Naive thymus-derived CD4-positive, alpha-beta T cell (primary cell): Measurements from ENCODE around the gene ZNF132. TPM values are rescaled to one million over a fixed set of nuclear protein-coding genes. Genes with fewer than 3 reads are reported as not detected.

Experiments used
- ATAC-seq: fragments of 150-1000 bp; cut with Tn5 transposase; 2 replicates; pipeline ENCODE4 v1.10.0; 2021; ENCODE audit warnings: mild to moderate bottlenecking, moderate library complexity
- CTCF ChIA-PET: fragments of 350-600 bp; sonication (Branson Sonifier 250); formaldehyde crosslinking; loops from one replicate; lab custom pipeline; 2021; ENCODE audit warnings: antibody characterized with exemption; lab: Charles Lee
- POLR2A ChIA-PET: fragments of 350-600 bp; sonication (Branson Sonifier 250); formaldehyde crosslinking; loops from one replicate; lab custom pipeline; 2021; ENCODE audit warnings: antibody characterized with exemption, inconsistent platforms; lab: Charles Lee
- DNase-seq, 9 donors: peaks; one replicate each; pipeline versions ENCODE4 v3.0.0 to v3.0.0-alpha.2; 2020 to 2022; ENCODE audit warnings: mixed read lengths in 1 of 9
- H3K27ac ChIP-seq: one replicate; pipeline ENCODE4 v1.7.0; 2013; ENCODE audit warnings: mild to moderate bottlenecking, low read depth, low read length, moderate library complexity
- H3K27me3 ChIP-seq, 2 donors: one replicate each; pipeline ENCODE4 v1.7.0; 2013; ENCODE audit warnings: low read length in 2 of 2, mild to moderate bottlenecking in 2 of 2, moderate library complexity in 2 of 2; ENCODE audit not compliant: control insufficient read depth in 2 of 2, insufficient read depth in 2 of 2
- H3K36me3 ChIP-seq, 3 experiments: 1 replicate in 2 of 3; 2 replicates in 1 of 3; pipeline ENCODE4 v1.7.0; 2013; ENCODE audit warnings: low read length in 3 of 3, mild to moderate bottlenecking in 3 of 3, moderate library complexity in 1 of 3; ENCODE audit not compliant: insufficient read depth in 3 of 3, control insufficient read depth in 2 of 3
- H3K4me1 ChIP-seq, 2 donors: one replicate each; pipeline ENCODE4 v1.7.0; 2013; ENCODE audit warnings: low read length in 2 of 2, mild to moderate bottlenecking in 2 of 2, moderate library complexity in 1 of 2; ENCODE audit not compliant: control insufficient read depth in 2 of 2, insufficient read depth in 2 of 2
- H3K4me3 ChIP-seq: 2 replicates; pipeline ENCODE4 v1.7.0; 2013; ENCODE audit warnings: mild to moderate bottlenecking, low read length
- H3K9me3 ChIP-seq, 3 experiments: 1 replicate in 2 of 3; 2 replicates in 1 of 3; pipeline ENCODE4 v1.7.0; 2013; ENCODE audit warnings: low read length in 3 of 3; ENCODE audit not compliant: control insufficient read depth in 2 of 3
- H3K27ac Mint-ChIP-seq, 9 donors: one replicate each; pipeline ENCODE4 v1.8.0; 2020 to 2022; ENCODE audit warnings: mixed read lengths in 9 of 9, mild to moderate bottlenecking in 8 of 9, moderate library complexity in 5 of 9, inconsistent platforms in 2 of 9
- H3K27me3 Mint-ChIP-seq, 5 donors: one replicate each; pipeline ENCODE4 v1.8.0; 2021 to 2022; ENCODE audit warnings: mixed read lengths in 5 of 5, mild to moderate bottlenecking in 1 of 5
- H3K36me3 Mint-ChIP-seq, 5 donors: one replicate each; pipeline ENCODE4 v1.8.0; 2020 to 2022; ENCODE audit warnings: mixed read lengths in 5 of 5, mild to moderate bottlenecking in 3 of 5, inconsistent platforms in 1 of 5
- H3K4me1 Mint-ChIP-seq, 7 donors: one replicate each; pipeline ENCODE4 v1.8.0; 2020 to 2022; ENCODE audit warnings: mixed read lengths in 7 of 7, mild to moderate bottlenecking in 3 of 7, inconsistent platforms in 1 of 7
- H3K4me3 Mint-ChIP-seq, 10 donors: one replicate each; pipeline ENCODE4 v1.8.0; 2020 to 2022; ENCODE audit warnings: mild to moderate bottlenecking in 10 of 10, mixed read lengths in 10 of 10, moderate library complexity in 6 of 10, inconsistent platforms in 2 of 10
- H3K9me3 Mint-ChIP-seq, 11 donors: one replicate each; pipeline ENCODE4 v1.8.0; 2020 to 2022; ENCODE audit warnings: mixed read lengths in 11 of 11, mild to moderate bottlenecking in 4 of 11, inconsistent platforms in 1 of 11, moderate library complexity in 1 of 11
- intact Hi-C, 2 donors: fragments of 100-400 bp; cut with micrococcal nuclease; formaldehyde crosslinking; loops; one replicate each; pipeline ENCODE4 v1.15.1; 2023
- polyA plus RNA-seq, 2 donors: library from polyadenylated mRNA; unstranded; fragments of 300-500 nt; fragmentation: Illumina TruSeq; gene quantifications; one replicate each; pipeline ENCODE4 v1.2.3, GENCODE V29; 2021
- total RNA-seq, 6 experiments: library from RNA in 5 of 6; stranded (reverse) in 5 of 6; gene quantifications; 1 replicate in 5 of 6; 2 replicates in 1 of 6; pipeline ENCODE4 v1.2.3 and lab custom pipeline; 2021 to 2026

Gene ZNF132
- total and polyA plus RNA-seq, 7 experiments from 2014 or later, result 1.2 to 12.9 (median 3.6) TPM

DNA sequence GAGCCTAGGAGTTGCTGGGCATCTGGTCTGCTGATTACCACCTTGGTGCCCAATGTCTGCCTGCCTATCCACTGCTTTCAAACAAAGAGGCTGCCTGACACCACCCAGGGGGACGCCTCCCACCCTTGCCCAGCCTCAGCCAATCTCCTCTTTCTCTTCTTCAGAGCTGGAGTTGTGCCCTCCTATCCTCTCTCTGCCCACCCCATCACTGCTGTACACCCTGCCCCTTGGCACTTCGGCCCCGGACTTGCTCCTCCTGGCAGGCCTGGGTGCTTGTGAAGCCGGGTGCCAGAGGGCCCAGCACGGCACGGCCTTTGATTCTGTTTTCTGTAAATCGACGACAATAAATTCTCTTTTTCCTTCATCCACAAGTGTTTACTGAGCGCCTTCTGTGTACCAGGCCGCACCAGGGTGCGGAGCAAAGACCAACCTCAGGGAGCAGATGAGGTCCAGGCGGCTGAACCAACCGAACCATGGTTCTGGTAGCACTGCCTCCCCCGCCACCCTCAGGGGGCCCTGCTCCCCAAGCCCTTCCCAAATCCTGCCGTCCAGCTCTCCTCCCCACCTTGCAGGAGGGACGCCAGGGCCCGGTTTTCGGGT is 39.5 kb downstream of the ZNF132 start:
- CTCF ChIA-PET, result no interaction called here
- H3K36me3 Mint-ChIP-seq, result peaks cover 0 to 4% (median 4%) of the 10 kb centered on the region in 5 donors
- no peak for ATAC-seq
- no peak for DNase-seq
- peaks cover 5 to 22% (median 7%) of the 10 kb centered on the region in 5 donors for H3K27me3 Mint-ChIP-seq
- Histone ChIP-seq H3K27ac (peak overlapping the region; percentile 37), H3K9me3 (no peaks in the 10 kb centered on the region), H3K4me3 (peak overlapping the region; percentile 70), H3K36me3 (peaks cover 0 to 1% (median 0%) of the 10 kb centered on the region in 3 experiments), H3K27me3 (peaks cover 3% of the 10 kb centered on the region in 2 donors), H3K4me1 (peaks cover 6 to 13% of the 10 kb centered on the region in 2 donors)
- peaks cover 0 to 5% (median 0%) of the 10 kb centered on the region in 11 donors for H3K9me3 Mint-ChIP-seq
- peak overlapping the region in 3 of 9 donors; percentile 42 to 89 (median 89) for H3K27ac Mint-ChIP-seq
- POLR2A ChIA-PET, result interaction anchor here (1.3 to 2.7 kb wide), 3 partner anchors 9 to 16 kb away, joined by 3 to 16 read pairs (median 4); partner anchors contain the start of gene RPS5
- intact Hi-C loops, result loop anchor here (5.0 to 10.0 kb wide), 2 partner anchors 112 to 586 kb away; partner anchors contain the start of genes SLC27A5 (in 1 of the 2) and ZNF552 (in 1 of the 2)
- H3K4me1 Mint-ChIP-seq, result peaks cover 7 to 18% (median 8%) of the 10 kb centered on the region in 7 donors
- peak overlapping the region in 9 of 10 donors; percentile 86 to 98 (median 94) for H3K4me3 Mint-ChIP-seq

DNA sequence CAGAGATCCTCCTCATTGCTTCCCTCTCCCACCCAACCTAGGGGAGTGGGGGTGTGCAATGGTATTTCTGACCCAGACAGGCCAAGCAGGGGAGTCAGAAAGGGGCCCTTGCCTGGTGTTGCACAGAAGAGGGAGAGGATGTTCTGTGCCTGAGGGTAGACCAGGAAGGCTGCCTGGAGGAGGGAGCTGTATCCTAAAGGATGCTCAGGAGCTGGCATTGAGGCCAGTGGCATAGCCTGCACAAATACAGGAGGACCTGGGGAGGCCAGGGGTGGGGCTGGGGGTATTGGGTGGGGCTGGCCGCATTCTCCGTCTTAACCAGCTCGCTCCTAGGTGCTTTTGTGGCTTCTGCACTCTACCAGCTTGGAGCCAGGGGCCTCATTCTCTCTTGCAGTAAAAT is 40.0 kb downstream of the ZNF132 start:
- peaks cover 0 to 5% (median 0%) of the 10 kb centered on the region in 11 donors for H3K9me3 Mint-ChIP-seq
- peaks cover 7 to 19% (median 8%) of the 10 kb centered on the region in 7 donors for H3K4me1 Mint-ChIP-seq
- POLR2A ChIA-PET, result interaction anchor here (1.3 to 2.7 kb wide), 3 partner anchors 10 to 16 kb away, joined by 3 to 16 read pairs (median 4); partner anchors contain the start of gene RPS5
- H3K36me3 Mint-ChIP-seq, result peaks cover 0 to 6% (median 4%) of the 10 kb centered on the region in 5 donors
- H3K4me3 Mint-ChIP-seq, result peak overlapping the region in 9 of 10 donors; percentile 29 to 96 (median 55)
- Histone ChIP-seq H3K36me3 (peaks cover 0 to 6% (median 0%) of the 10 kb centered on the region in 3 experiments), H3K27ac (no peak overlapping the region), H3K4me3 (no peak overlapping the region), H3K27me3 (peaks cover 3% of the 10 kb centered on the region in 2 donors), H3K4me1 (peaks cover 6 to 13% of the 10 kb centered on the region in 2 donors), H3K9me3 (no peaks in the 10 kb centered on the region)
- intact Hi-C loops, result loop anchor here (5.0 to 10.0 kb wide), 2 partner anchors 112 to 585 kb away; partner anchors contain the start of genes SLC27A5 (in 1 of the 2) and ZNF552 (in 1 of the 2)
- CTCF ChIA-PET, result no interaction called here
- peak overlapping the region in 3 of 9 donors; percentile 45 to 89 (median 48) for H3K27ac Mint-ChIP-seq
- ATAC-seq, result no peak
- H3K27me3 Mint-ChIP-seq, result peaks cover 5 to 22% (median 7%) of the 10 kb centered on the region in 5 donors
- no peak for DNase-seq

DNA sequence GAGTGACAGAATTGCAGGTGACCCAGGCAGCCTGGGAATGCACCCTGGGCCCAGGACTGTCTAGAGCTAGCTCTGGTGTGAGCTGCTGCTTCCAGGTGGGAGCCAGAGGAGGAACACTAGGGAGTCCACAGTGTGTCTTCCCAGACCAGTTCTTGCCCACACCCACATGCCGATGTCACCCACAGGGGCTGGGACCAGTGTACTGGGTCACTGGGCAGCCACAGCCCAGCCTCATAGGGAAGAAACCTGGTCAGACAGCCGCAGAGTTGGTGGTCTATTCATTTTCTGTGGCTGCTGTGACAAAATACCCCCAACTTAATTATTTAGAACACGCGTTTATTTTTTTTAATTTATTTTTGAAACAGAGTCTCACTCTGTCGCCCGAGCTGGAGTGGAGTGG is 41.4 kb downstream of the ZNF132 start:
- intact Hi-C loops, result no loop called here
- peaks cover 8 to 25% (median 10%) of the 10 kb centered on the region in 7 donors for H3K4me1 Mint-ChIP-seq
- peaks cover 0 to 20% (median 4%) of the 10 kb centered on the region in 3 experiments for H3K36me3 ChIP-seq
- peaks cover 0 to 5% (median 0%) of the 10 kb centered on the region in 11 donors for H3K9me3 Mint-ChIP-seq
- no peak overlapping the region for H3K27ac ChIP-seq
- ChIA-PET CTCF (no interaction called here), POLR2A (interaction anchor here (2.7 kb wide), 1 partner anchor 10 kb away, joined by 16 read pairs; the partner anchor contains the start of gene RPS5)
- H3K27me3 Mint-ChIP-seq, result peaks cover 5 to 22% (median 7%) of the 10 kb centered on the region in 5 donors
- H3K4me3 ChIP-seq, result no peak overlapping the region
- no peak for ATAC-seq
- peaks cover 3% of the 10 kb centered on the region in 2 donors for H3K27me3 ChIP-seq
- peaks cover 3 to 18% (median 14%) of the 10 kb centered on the region in 5 donors for H3K36me3 Mint-ChIP-seq
- no peak overlapping the region for H3K4me3 Mint-ChIP-seq
- no peaks in the 10 kb centered on the region for H3K9me3 ChIP-seq
- H3K4me1 ChIP-seq, result peaks cover 6 to 13% of the 10 kb centered on the region in 2 donors
- no peak for DNase-seq
- no peak overlapping the region for H3K27ac Mint-ChIP-seq

DNA sequence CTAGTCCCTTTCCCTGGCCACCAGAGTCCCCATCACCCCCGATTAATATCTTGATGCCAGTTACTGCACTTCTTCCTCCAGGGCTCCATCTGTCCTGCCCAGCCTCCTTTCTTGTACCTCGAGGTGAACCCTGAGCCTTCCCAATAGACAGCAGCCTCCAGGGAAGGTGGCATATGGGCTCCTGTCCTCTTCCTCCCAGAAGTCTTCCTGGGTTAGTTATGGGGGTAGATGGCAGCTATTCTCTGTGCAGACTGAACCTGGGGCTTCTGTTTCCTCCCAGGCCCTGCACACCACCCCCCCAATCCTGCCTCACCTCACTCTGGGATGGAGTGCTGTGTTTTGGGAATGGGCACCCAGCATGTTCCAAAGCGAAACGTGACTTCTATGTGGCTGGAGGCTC is 41.9 kb downstream of the ZNF132 start:
- Histone ChIP-seq H3K4me3 (no peak overlapping the region), H3K9me3 (no peaks in the 10 kb centered on the region), H3K27me3 (peaks cover 3% of the 10 kb centered on the region in 2 donors), H3K27ac (no peak overlapping the region), H3K36me3 (peaks cover 0 to 25% (median 6%) of the 10 kb centered on the region in 3 experiments), H3K4me1 (peaks cover 6 to 13% of the 10 kb centered on the region in 2 donors)
- Mint-ChIP-seq H3K27ac (no peak overlapping the region), H3K9me3 (peaks cover 0 to 5% (median 0%) of the 10 kb centered on the region in 11 donors), H3K36me3 (peaks cover 5 to 20% (median 16%) of the 10 kb centered on the region in 5 donors), H3K4me3 (no peak overlapping the region), H3K27me3 (peaks cover 5 to 22% (median 7%) of the 10 kb centered on the region in 5 donors), H3K4me1 (peaks cover 8 to 26% (median 11%) of the 10 kb centered on the region in 7 donors)
- no peak for ATAC-seq
- ChIA-PET CTCF (no interaction called here), POLR2A (no interaction called here)
- intact Hi-C loops, result no loop called here
- DNase-seq, result no peak

GRCh38 chr19:58397533-58398037 is 42.4 kb downstream of the ZNF132 start:
- Histone ChIP-seq H3K36me3 (peaks cover 0 to 30% (median 6%) of the 10 kb centered on the region in 3 experiments), H3K4me3 (no peak overlapping the region), H3K27ac (no peak overlapping the region), H3K4me1 (peaks cover 6 to 13% of the 10 kb centered on the region in 2 donors), H3K27me3 (peaks cover 3% of the 10 kb centered on the region in 2 donors), H3K9me3 (no peaks in the 10 kb centered on the region)
- H3K9me3 Mint-ChIP-seq, result peaks cover 0 to 5% (median 0%) of the 10 kb centered on the region in 11 donors
- POLR2A ChIA-PET, result no interaction called here
- H3K27ac Mint-ChIP-seq, result no peak overlapping the region
- ATAC-seq, result no peak
- CTCF ChIA-PET, result no interaction called here
- intact Hi-C loops, result no loop called here
- H3K4me3 Mint-ChIP-seq, result peak overlapping the region in 1 of 10 donors; percentile 38
- peaks cover 5 to 22% (median 7%) of the 10 kb centered on the region in 5 donors for H3K27me3 Mint-ChIP-seq
- DNase-seq, result no peak
- H3K36me3 Mint-ChIP-seq, result peaks cover 5 to 24% (median 20%) of the 10 kb centered on the region in 5 donors
- peaks cover 8 to 31% (median 14%) of the 10 kb centered on the region in 7 donors for H3K4me1 Mint-ChIP-seq

DNA sequence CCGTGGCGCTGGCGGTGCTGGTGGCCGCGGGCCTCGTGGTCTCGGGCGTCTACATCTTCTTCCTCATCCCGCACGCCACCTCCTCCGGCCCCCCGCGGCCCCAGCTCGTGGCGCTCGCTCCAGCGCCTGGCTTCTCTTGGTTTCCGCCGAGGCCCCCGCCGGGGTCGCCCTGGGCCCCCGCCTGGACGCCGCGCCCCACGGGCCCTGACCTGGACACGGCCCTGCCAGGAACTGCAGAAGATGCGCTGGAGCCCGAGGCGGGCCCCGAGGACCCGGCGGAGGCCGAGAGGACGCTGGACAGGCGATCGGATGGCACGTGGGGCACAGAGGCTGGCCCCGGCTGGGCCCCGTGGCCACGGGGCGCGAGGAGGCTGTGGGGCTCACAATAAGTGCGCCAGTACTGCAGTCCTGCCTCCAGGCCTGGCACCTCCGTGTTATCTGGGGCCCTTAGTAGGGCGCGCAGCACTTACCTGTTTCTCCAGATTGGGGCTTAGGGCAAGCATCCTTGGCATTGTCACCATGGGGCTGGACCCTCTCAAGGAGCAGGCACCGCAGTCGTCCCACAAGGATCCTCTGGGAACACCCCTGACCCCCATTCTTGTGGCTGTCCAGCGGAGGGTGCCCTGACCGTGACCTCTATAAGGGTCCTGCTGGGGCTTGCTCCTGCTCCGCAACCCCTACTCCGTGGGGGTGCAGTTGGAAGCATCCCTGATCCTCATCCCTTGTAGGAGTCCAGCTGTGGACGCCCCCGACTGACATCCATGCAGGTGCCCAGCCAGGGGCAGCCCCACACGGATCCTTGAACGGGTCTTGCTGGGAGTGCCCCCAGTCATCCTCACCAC is 43.0 kb downstream of the ZNF132 start:
- no peak for DNase-seq
- Mint-ChIP-seq H3K9me3 (peaks cover 0 to 5% (median 0%) of the 10 kb centered on the region in 11 donors), H3K4me3 (peak overlapping the region in 1 of 10 donors; percentile 38), H3K36me3 (peaks cover 5 to 24% (median 20%) of the 10 kb centered on the region in 5 donors), H3K27ac (no peak overlapping the region), H3K27me3 (peaks cover 5 to 22% (median 7%) of the 10 kb centered on the region in 5 donors), H3K4me1 (peaks cover 8 to 32% (median 14%) of the 10 kb centered on the region in 7 donors)
- Histone ChIP-seq H3K27me3 (peaks cover 3% of the 10 kb centered on the region in 2 donors), H3K9me3 (no peaks in the 10 kb centered on the region), H3K27ac (no peak overlapping the region), H3K4me3 (no peak overlapping the region), H3K4me1 (peaks cover 6 to 8% of the 10 kb centered on the region in 2 donors), H3K36me3 (peaks cover 0 to 36% (median 6%) of the 10 kb centered on the region in 3 experiments)
- intact Hi-C loops, result no loop called here
- no peak for ATAC-seq
- POLR2A ChIA-PET, result interaction anchor here (0.5 kb wide), 1 partner anchor 16 kb away, joined by 4 read pairs; the partner anchor contains the start of gene ZNF837
- CTCF ChIA-PET, result no interaction called here
